Neural progenitor cell (in vitro differentiated cells): ENCODE results near the gene CACNB4.

Source experiments
- EZH2 ChIP-seq: fragments of 200-600 bp; sonication (generic); IDR thresholded peaks from 2 replicates; pipeline ENCODE4 v1.6.1; 2017; ENCODE audit warnings: antibody characterized with exemption, mild to moderate bottlenecking, moderate library complexity
- TF ChIP-seq, protein P1 (sequence below): fragments of 200-600 bp; sonication (generic); IDR thresholded peaks from 2 replicates; pipeline ENCODE4 v1.5.1; 2017; ENCODE audit warnings: antibody characterized with exemption, mild to moderate bottlenecking

DNA sequence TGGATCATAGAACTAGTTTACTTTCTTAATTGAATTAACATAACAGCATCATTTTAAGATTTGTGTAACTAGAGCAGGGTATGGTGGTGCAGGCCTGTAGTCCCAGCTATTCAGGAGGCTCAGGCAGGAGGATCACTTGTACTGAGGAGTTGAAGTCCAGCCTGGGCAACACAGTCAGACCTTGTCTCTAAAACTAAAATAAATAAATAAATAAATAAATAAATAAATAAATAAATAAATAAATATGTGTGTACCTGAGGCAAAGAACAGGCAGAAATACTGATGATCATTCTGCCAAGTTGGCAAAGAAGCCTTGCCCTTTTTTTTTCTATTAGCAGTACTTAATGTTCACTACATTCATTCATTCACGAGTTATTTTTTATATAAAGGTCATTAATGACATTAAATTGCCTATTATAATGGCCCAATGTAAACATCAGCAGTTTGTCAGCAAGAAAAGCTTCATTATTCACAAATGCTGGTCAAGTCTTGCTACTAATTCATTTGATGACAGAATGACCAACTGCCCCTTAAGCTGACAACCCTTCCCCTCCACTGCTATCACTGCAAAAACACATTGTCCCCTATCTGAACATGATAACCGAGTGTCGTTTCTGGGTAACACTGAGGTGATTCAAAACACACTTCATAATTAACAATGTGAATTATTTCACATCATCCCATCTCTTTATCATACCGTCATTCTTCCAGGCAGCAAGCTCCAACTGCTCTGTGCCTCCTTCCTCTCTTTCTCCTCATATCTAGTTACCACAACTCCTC lies 309.6 kb downstream of the CACNB4 start:
- TF ChIP-seq, protein P1, sequence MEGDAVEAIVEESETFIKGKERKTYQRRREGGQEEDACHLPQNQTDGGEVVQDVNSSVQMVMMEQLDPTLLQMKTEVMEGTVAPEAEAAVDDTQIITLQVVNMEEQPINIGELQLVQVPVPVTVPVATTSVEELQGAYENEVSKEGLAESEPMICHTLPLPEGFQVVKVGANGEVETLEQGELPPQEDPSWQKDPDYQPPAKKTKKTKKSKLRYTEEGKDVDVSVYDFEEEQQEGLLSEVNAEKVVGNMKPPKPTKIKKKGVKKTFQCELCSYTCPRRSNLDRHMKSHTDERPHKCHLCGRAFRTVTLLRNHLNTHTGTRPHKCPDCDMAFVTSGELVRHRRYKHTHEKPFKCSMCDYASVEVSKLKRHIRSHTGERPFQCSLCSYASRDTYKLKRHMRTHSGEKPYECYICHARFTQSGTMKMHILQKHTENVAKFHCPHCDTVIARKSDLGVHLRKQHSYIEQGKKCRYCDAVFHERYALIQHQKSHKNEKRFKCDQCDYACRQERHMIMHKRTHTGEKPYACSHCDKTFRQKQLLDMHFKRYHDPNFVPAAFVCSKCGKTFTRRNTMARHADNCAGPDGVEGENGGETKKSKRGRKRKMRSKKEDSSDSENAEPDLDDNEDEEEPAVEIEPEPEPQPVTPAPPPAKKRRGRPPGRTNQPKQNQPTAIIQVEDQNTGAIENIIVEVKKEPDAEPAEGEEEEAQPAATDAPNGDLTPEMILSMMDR = no peak
- no peak for TF ChIP-seq EZH2
